ENCODE results near the gene RBM3.

GRCh38 chrX:48578661-48579128, 4.4 kb downstream of the RBM3 start:
- no peak for TF ChIP-seq CTCF (IDR thresholded peaks at IDR 0.05 in 2 of 3, conservative IDR thresholded peaks at IDR 0.05 in 1 of 3; ENCODE audit: control insufficient read depth in 2 of 3, extremely low read depth in 1 of 3, insufficient read depth in 1 of 3, low read depth in 3 of 3, low read length in 3 of 3)
- TF ChIP-seq ATF7 (IDR thresholded peaks at IDR 0.05; ENCODE audit: low read depth), result no peak
- no peak for TF ChIP-seq CREM (IDR thresholded peaks at IDR 0.05; ENCODE audit: low read depth)
- no peak for TF ChIP-seq USF1 (IDR thresholded peaks at IDR 0.05; ENCODE audit: borderline replicate concordance, extremely low read length, insufficient read depth, low read depth, low read length)
- no peak for TF ChIP-seq EZH2 (IDR thresholded peaks at IDR 0.05; ENCODE audit: borderline replicate concordance, control insufficient read depth, low read depth, low read length)
- TF ChIP-seq MYC (IDR thresholded peaks at IDR 0.05; ENCODE audit: insufficient read depth, insufficient read length, insufficient replicate concordance, low read length, severe bottlenecking), result no peak
- peak; percentile 81 for TF ChIP-seq POLR2AphosphoS5 (IDR thresholded peaks at IDR 0.05; ENCODE audit: low read length)
- no peak for TF ChIP-seq EGR1 (IDR thresholded peaks at IDR 0.05; ENCODE audit: borderline replicate concordance in 1 of 2, low read depth in 2 of 2, low read length in 2 of 2)
- TF ChIP-seq NFYB (IDR thresholded peaks at IDR 0.05; ENCODE audit: insufficient read depth, low read depth, low read length), result no peak
